GM12875 (cell line): ENCODE measurements around the gene ZNF575.

ENCODE experiments used
- H3K4me3 ChIP-seq: one replicate; pipeline ENCODE4 v1.5.1; 2011; ENCODE audit warnings: low read depth, low read length, control low read depth
- CTCF ChIP-seq: IDR thresholded peaks from 2 replicates; pipeline ENCODE4 v1.5.1; 2011; ENCODE audit warnings: low read depth, mild to moderate bottlenecking, control low read depth, inconsistent platforms, low read length, moderate library complexity, borderline replicate concordance; ENCODE audit not compliant: insufficient read depth

The ZNF575 gene

GRCh38 chr19:43525836-43526771 lies 6.9 kb upstream of the ZNF575 start:
- H3K4me3 ChIP-seq, result peak overlapping the region; percentile 76
- TF ChIP-seq CTCF, result no peak

GRCh38 chr19:43526884-43527859 lies 5.8 kb upstream of the ZNF575 start, which contains the start of gene ETHE1:
Gene ETHE1 (minus strand): TSS chr19:43527201. CDS start chr19:43527177, 24 bp downstream.
- 0 out of 2 replicates have a peak, but pooled peaks have one; percentile 2 for TF ChIP-seq CTCF
- H3K4me3 ChIP-seq, result peak within 1 kb of the TSS; percentile 76

- TF ChIP-seq CTCF, result no peak
- no peak overlapping the region for H3K4me3 ChIP-seq
Observed at GRCh38 chr19:43527860-43528622, 4.9 kb upstream of the ZNF575 start.

- TF ChIP-seq CTCF, result no peak
- peak overlapping the region; percentile 48 for H3K4me3 ChIP-seq
Observed at GRCh38 chr19:43532571-43532961, 422 bp upstream of the ZNF575 start.

GRCh38 chr19:43533546-43534304 lies 737 bp downstream of the ZNF575 start:
- peak overlapping the region; percentile 48 for H3K4me3 ChIP-seq
- TF ChIP-seq CTCF, result no peak
